Endothelial cell of umbilical vein (primary cell): ENCODE measurements around the gene COQ8A. TPM values are rescaled to one million over a fixed set of nuclear protein-coding genes. Genes with fewer than 3 reads are reported as not detected.

Experiments
- BruUV-seq: library from RNA; stranded (reverse); fragments of 400-500 nt; replicated peaks from 2 replicates; lab custom pipeline; 2021; lab: Mats Ljungman, UMichigan
- CTCF ChIA-PET: fragments of 300-600, 350-600 bp; sonication (Branson Sonifier 250); formaldehyde crosslinking; loops from one replicate; lab custom pipeline; 2021; ENCODE audit warnings: antibody characterized with exemption, inconsistent platforms; lab: Charles Lee
- POLR2A ChIA-PET: fragments of 300-600, 350-600 bp; sonication (Branson Sonifier 250); formaldehyde crosslinking; loops from one replicate; lab custom pipeline; 2021; ENCODE audit warnings: antibody characterized with exemption, inconsistent platforms; lab: Charles Lee
- DNase-seq: peaks from one replicate; pipeline ENCODE4 v3.0.0-alpha.2; 2011; ENCODE audit warnings: low read depth, low spot score
- FAIRE-seq: peaks from 2 replicates; lab custom pipeline; 2011; peaks lifted over from hg19 to GRCh38; lab: Jason Lieb, UNC
- H2AFZ ChIP-seq: 2 replicates; pipeline ENCODE4 v1.6.0; 2012; ENCODE audit warnings: low read depth, low read length, control low read depth, inconsistent platforms
- H3K27ac ChIP-seq: 2 replicates; pipeline ENCODE4 v1.5.1; 2011; ENCODE audit warnings: low read depth, mild to moderate bottlenecking, control low read depth, low read length, moderate library complexity; ENCODE audit not compliant: insufficient read depth
- H3K27me3 ChIP-seq, 2 experiments: 2 replicates each; pipeline versions ENCODE4 v1.6.0 to v1.6.1; 2011; ENCODE audit warnings: low read length in 2 of 2, mixed read lengths in 1 of 2; ENCODE audit not compliant: control insufficient read depth in 2 of 2, insufficient read depth in 2 of 2
- H3K36me3 ChIP-seq, 2 experiments: 2 replicates in 1 of 2; 3 replicates in 1 of 2; pipeline ENCODE4 v1.5.1; 2011; ENCODE audit warnings: low read length in 2 of 2, mild to moderate bottlenecking in 1 of 2, moderate library complexity in 1 of 2; ENCODE audit not compliant: control insufficient read depth in 2 of 2, insufficient read depth in 2 of 2; ENCODE audit errors: extremely low read depth in 1 of 2
- H3K4me1 ChIP-seq: 3 replicates; pipeline ENCODE4 v1.5.1; 2011; ENCODE audit warnings: mild to moderate bottlenecking, low read length; ENCODE audit not compliant: control insufficient read depth, insufficient read depth; ENCODE audit errors: extremely low read depth
- H3K4me2 ChIP-seq: 2 replicates; pipeline ENCODE4 v1.6.1; 2011; ENCODE audit warnings: low read length, control low read depth, mixed read lengths; ENCODE audit not compliant: insufficient read depth
- H3K4me3 ChIP-seq, 3 experiments: fragments of 200-600 bp in 1 of 3; sonication (generic), shearing (Covaris generic) in 1 of 3; replicated peaks in 1 of 3; 2 replicates each; pipeline ENCODE4 v1.5.1; 2011 to 2016; ENCODE audit warnings: control low read depth in 3 of 3, low read length in 3 of 3, mild to moderate bottlenecking in 2 of 3, inconsistent platforms in 1 of 3, low read depth in 1 of 3, moderate library complexity in 1 of 3; ENCODE audit not compliant: insufficient read depth in 1 of 3
- H3K79me2 ChIP-seq: 2 replicates; pipeline ENCODE4 v1.6.0; 2012; ENCODE audit warnings: low read length, inconsistent platforms; ENCODE audit not compliant: control insufficient read depth, insufficient read depth
- H3K9ac ChIP-seq: replicated peaks from 2 replicates; pipeline ENCODE3; 2011; ENCODE audit warnings: low read length, control low read depth; ENCODE audit not compliant: insufficient read depth; ENCODE audit errors: extremely low read depth
- H3K9me1 ChIP-seq: replicated peaks from 3 replicates; pipeline ENCODE4 v1.6.0; 2011; ENCODE audit warnings: mild to moderate bottlenecking, low read length; ENCODE audit not compliant: control insufficient read depth, insufficient read depth; ENCODE audit errors: extremely low read depth
- H3K9me3 ChIP-seq: replicated peaks from 2 replicates; pipeline ENCODE4 v1.5.1; 2012; ENCODE audit warnings: low read length, inconsistent platforms; ENCODE audit not compliant: control insufficient read depth, insufficient read depth
- H4K20me1 ChIP-seq: replicated peaks from 2 replicates; pipeline ENCODE3; 2011; ENCODE audit warnings: mild to moderate bottlenecking, low read length; ENCODE audit not compliant: control insufficient read depth, insufficient read depth; ENCODE audit errors: extremely low read depth
- CTCF ChIP-seq, 2 donors: IDR thresholded peaks; 1 replicate in 1 of 2; 2 replicates in 1 of 2; pipeline ENCODE4 v1.5.1; 2011; ENCODE audit warnings: low read length in 2 of 2, mild to moderate bottlenecking in 2 of 2, moderate library complexity in 2 of 2, control low read depth in 1 of 2, inconsistent platforms in 1 of 2, low read depth in 1 of 2; ENCODE audit not compliant: insufficient read depth in 1 of 2; ENCODE audit errors: extremely low read depth in 1 of 2
- EZH2 ChIP-seq: IDR thresholded peaks from 2 replicates; pipeline ENCODE4 v1.6.1; 2012; ENCODE audit warnings: borderline replicate concordance, low read depth, mild to moderate bottlenecking, moderate library complexity, low read length, inconsistent platforms; ENCODE audit not compliant: severe bottlenecking
- JUN ChIP-seq: IDR thresholded peaks from 2 replicates; pipeline ENCODE4 v1.6.1; 2011; ENCODE audit warnings: borderline replicate concordance, low read depth; ENCODE audit not compliant: insufficient read length, insufficient read depth
- MAX ChIP-seq: IDR thresholded peaks from 2 replicates; pipeline ENCODE4 v1.6.1; 2011; ENCODE audit not compliant: insufficient read depth, insufficient read length
- POLR2A ChIP-seq: IDR thresholded peaks from 2 replicates; pipeline ENCODE4 v1.6.1; 2012; ENCODE audit warnings: low read depth, mild to moderate bottlenecking, control low read depth, low read length
- POLR2AphosphoS5 ChIP-seq: IDR thresholded peaks from 2 replicates; pipeline ENCODE4 v1.6.1; 2012; ENCODE audit warnings: low read depth, mild to moderate bottlenecking, control low read depth, low read length, moderate library complexity; ENCODE audit not compliant: insufficient read depth
- dilution Hi-C: fragments of 300-500 bp; cut with MboI; formaldehyde crosslinking; loops from one replicate; pipeline ENCODE4 v1.15.0; 2019; ENCODE audit warnings: low sequenced_read_pairs; ENCODE audit not compliant: extremely low pct_ligation_motif_present
- intact Hi-C: fragments of 100-400 bp; cut with micrococcal nuclease; formaldehyde crosslinking; loops from one replicate; pipeline ENCODE4 v1.10.0; 2022
- polyA plus RNA-seq, 4 experiments: library from polyadenylated mRNA; depleted of rRNA in 3 of 4; stranded (reverse) in 3 of 4; unstranded in 1 of 4; fragments of >200 nt; gene quantifications; 2 replicates each; pipeline versions ENCODE4 v1.2.1 to v1.2.3, GENCODE V29; 2011 to 2012; ENCODE audit warnings: missing spikeins in 1 of 4
- total RNA-seq: library from RNA; stranded (reverse); gene quantifications from 2 replicates; pipeline ENCODE4 v1.2.3, GENCODE V29; 2021

The COQ8A gene
- total and polyA plus RNA-seq, 2 donors (not counting 3 experiments of a cell fraction or from before 2014, with no cell fraction given): 6.8 to 9.4 TPM

DNA sequence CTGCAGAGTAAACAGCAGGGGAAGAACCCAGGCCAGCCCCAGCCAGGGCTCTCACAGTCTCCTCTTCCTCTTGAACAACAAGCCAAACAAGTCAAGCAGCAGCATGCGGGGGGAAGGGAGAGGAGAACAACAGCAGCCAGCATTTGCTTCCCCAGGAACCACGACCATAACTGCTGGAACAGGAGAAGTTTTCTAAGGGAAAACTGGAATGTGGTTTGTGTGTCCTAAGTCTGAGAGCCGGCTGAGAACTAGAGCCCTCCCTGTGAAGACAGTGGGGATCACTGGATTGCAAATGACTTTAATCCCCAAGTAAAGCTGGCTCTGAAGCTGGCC, 48.2 kb downstream of the COQ8A start:
- ChIA-PET POLR2A (no interaction called here), CTCF (no interaction called here)
- TF ChIP-seq POLR2A: no peak
- TF ChIP-seq MAX: no peak
- no peak for TF ChIP-seq EZH2
- TF ChIP-seq JUN: no peak
- no peak for TF ChIP-seq CTCF (IDR thresholded peaks at IDR 0.05; ENCODE audit: extremely low read depth in 1 of 2, insufficient read depth in 1 of 2, low read depth in 1 of 2, low read length in 2 of 2)
- no peak for TF ChIP-seq POLR2AphosphoS5
- H3K4me1 ChIP-seq: peaks cover 23% of the 10 kb centered on the region
- H3K9me3 ChIP-seq: no peaks in the 10 kb centered on the region
- H3K4me2 ChIP-seq: no peak overlapping the region
- no peak overlapping the region for H2AFZ ChIP-seq
- H3K4me3 ChIP-seq: no peak overlapping the region
- BruUV-seq: no TSS peak
- intact Hi-C loops (loop anchor here (5.0 kb wide), 1 partner anchor 51 kb away; no protein-coding TSS in a partner anchor), dilution Hi-C loops (no loop called here)
- no peaks in the 10 kb centered on the region for H4K20me1 ChIP-seq
- no peak overlapping the region for H3K9ac ChIP-seq
- no peak for FAIRE-seq
- H3K36me3 ChIP-seq: peaks cover 3 to 15% of the 10 kb centered on the region in 2 experiments
- no peaks in the 10 kb centered on the region for H3K79me2 ChIP-seq
- H3K27ac ChIP-seq: no peak overlapping the region
- no peaks in the 10 kb centered on the region for H3K27me3 ChIP-seq
- H3K9me1 ChIP-seq: no peaks in the 10 kb centered on the region
- no peak for DNase-seq
